VCaP (cell line): ENCODE data around the gene FLT1.

Source experiments
- H3K27ac ChIP-seq: fragments of 450-650 bp; 2 replicates; pipeline ENCODE4 v1.5.1; 2017
- CTCF ChIP-seq: fragments of 450-650 bp; conservative IDR thresholded peaks from 2 replicates; pipeline ENCODE4 v1.5.1; 2017; ENCODE audit warnings: mild to moderate bottlenecking, moderate library complexity

The FLT1 gene

GRCh38 chr13:28349907-28350654 lies 144.8 kb downstream of the FLT1 start:
- TF ChIP-seq CTCF = no peak
- no peak overlapping the region for H3K27ac ChIP-seq

GRCh38 chr13:28349371-28349770 lies 145.6 kb downstream of the FLT1 start:
- TF ChIP-seq CTCF = no peak
- no peak overlapping the region for H3K27ac ChIP-seq

DNA sequence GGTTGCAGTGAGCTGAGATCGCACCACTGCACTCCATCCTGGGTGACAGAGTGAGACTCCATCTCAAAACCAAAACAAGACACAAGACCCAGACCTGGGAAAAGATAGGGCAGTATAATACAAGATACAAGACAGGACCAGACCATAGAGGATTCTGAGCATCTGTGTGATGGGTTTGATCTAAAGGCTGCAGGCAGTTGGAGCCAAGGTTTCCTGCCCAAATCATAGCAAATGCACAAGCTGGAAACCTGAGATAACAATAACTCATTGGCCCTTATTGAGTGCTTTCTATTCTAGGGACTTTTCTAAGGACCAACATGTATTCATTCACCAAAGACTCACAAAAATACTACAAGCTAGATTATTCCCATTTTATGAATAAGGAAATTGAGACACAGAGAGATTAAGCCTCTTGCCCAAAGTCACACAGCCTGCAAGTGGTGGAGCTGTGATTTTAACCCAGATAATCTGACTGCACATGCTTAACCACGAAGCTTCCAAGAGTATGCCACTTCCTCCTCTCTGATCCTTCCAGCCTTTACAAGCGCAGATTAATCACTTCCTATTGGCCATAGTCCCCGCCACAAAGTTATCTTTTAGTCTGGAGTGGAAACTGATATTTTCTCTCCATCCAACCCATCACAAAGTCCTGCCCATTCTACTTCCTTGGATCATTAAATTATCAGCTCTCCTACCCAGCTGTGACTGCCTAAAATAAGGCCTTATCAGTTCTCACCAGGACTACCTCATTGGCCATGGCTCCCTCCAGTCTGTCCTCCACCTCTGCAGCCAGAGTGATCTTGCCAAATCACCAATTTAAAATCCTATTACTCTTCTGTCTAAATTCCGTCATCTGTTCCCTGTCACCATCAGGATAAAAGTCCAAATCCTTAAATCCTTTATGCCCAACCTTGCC lies 147.2 kb downstream of the FLT1 start:
- H3K27ac ChIP-seq = no peak overlapping the region
- no peak for TF ChIP-seq CTCF

DNA sequence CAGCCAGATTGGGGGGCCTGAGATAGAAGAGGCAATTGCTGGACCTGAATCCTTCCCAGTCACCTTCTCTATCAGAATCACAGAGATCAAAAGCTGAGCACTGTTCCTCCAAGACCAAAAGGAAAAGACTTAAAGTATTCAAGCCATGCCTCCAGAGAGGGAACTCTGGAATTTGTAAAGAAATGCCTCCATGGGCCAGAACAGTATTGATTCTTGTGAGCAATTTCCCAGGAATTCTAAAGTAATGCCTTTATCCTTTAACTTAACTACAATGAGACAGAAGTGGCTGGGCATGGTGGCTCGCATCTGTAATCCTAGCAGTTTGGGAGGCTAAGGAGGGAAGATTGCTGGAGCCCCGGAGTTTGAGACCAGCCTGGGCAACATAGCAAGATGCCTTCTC lies 148.8 kb downstream of the FLT1 start:
- no peak for TF ChIP-seq CTCF
- H3K27ac ChIP-seq = no peak overlapping the region

DNA sequence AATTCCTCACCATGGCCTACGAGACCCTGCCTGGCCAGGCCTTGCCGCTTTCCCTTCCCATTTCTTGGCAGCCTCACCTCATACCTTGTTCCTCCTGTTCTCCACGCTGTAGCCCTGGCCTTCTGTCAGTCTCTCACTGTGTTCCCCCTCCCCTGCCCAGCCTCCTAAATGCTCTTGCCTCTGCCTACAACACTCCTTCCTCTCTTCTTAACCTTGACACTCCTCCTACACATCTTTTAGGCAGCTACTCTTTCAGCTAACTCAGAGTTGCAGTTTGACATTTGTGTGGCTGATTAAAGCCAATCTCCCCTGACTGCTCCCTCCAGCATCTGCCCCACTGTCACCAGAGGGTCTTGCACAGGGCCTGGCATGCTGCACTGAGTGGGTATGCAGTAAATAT lies 150.8 kb downstream of the FLT1 start:
- TF ChIP-seq CTCF = no peak
- no peak overlapping the region for H3K27ac ChIP-seq

GRCh38 chr13:28342251-28342650 lies 152.7 kb downstream of the FLT1 start:
- no peak for TF ChIP-seq CTCF
- no peak overlapping the region for H3K27ac ChIP-seq

GRCh38 chr13:28340272-28340793 lies 154.6 kb downstream of the FLT1 start:
- TF ChIP-seq CTCF = no peak
- H3K27ac ChIP-seq = no peak overlapping the region
